ENCODE results near the gene AUNIP.

AUNIP gene

DNA sequence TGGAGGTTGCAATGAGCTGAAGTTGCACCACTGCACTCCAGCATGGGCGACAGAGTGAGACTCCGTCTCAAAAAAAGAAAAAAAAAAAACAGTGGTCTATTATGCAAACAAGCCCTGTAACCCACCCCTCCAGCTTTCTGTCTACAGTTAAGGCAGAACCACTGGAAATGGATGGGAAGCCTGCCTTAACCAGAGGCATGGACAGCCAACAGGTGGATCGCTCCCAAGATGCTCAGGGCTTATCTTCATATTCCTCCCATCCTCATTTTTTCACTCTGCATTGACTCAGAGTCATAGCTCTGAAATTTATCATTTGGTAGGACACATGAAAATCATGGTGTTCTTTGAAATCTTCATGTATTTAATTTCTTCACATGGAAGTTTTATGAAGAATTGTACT lies 30.8 kb downstream of the AUNIP start:
- no peak for DNase-seq (ENCODE audit: low spot score)

DNA sequence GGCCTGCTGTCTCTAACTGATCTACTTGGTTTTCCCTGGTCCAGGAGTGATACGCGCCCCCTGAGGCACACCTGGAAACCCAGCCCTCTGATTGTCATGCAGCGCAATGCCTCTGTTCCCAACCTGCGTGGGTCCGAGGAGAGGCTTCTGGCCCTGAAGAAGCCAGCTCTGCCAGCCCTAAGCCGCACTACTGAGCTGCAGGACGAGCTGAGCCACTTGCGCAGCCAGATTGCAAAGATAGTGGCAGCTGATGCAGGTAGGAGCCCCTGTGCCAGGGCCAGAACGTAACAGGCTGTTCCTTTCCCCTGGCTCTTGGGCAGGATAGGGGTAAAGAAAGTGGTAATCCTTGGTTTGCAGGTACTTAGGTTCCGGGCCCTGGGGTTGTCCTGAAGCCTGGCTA lies 32.7 kb downstream of the AUNIP start:
- no peak for DNase-seq (ENCODE audit: low spot score)

DNA sequence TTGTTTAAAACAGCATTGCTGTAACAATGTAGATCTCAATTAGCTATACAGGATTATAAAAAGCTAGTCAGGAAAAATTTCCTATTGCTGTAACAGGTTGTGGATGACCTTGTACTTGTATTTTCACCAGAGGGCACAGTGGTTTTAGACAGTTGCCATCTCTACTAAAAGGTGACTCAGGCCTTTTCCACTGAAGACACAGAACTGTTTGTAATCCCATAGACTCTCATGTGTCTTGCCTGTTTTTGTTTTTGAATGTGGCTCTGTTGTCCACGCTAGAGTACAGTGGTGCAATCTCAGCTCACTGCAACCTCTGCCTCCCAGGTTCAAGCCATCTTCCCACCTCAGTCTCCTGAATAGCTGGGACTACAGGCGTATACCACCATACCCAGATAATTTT lies 33.7 kb downstream of the AUNIP start:
- no peak for DNase-seq (ENCODE audit: low spot score)

DNA sequence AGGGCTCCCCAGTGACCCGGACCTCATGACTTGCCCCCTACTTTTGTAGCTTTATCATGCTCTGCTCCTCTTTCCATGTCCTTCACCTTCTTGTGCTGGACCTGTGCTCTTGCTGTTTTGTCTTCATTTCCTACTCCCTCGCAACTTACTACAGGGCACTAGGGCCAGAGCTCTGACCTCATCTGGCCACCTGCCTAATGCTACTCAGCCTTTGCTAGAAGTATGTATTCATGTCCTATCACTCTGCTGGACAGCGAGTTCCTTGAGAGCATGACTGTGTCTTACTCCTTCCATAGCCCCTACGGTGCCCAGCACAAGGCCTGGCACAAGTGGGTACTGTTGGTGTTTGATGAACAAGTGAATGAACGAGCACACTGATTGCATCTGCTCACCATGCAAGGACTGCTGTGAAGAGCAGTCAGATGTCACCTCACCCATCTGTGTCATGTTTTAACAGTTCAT lies 37.6 kb downstream of the AUNIP start:
- DNase-seq (ENCODE audit: low spot score): no peak

DNA sequence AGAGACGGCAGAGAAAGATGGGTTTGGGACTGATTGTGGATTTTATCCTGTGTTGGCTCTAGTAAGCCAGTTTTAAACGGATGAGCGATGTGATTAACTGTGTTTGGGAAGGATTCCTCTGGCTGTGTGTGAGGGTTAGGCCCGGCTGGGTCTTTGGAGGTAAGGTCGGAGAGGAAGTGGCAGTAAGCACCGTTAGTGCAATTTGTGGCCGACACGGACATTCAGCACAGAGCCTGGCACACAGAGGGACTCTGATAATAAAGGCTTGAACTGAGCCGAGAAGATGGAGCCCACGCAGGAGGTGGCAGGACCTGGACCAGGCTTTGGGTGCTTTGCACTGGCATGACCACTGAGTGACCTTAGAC lies 38.2 kb downstream of the AUNIP start:
- no peak for DNase-seq (ENCODE audit: low spot score)

DNA sequence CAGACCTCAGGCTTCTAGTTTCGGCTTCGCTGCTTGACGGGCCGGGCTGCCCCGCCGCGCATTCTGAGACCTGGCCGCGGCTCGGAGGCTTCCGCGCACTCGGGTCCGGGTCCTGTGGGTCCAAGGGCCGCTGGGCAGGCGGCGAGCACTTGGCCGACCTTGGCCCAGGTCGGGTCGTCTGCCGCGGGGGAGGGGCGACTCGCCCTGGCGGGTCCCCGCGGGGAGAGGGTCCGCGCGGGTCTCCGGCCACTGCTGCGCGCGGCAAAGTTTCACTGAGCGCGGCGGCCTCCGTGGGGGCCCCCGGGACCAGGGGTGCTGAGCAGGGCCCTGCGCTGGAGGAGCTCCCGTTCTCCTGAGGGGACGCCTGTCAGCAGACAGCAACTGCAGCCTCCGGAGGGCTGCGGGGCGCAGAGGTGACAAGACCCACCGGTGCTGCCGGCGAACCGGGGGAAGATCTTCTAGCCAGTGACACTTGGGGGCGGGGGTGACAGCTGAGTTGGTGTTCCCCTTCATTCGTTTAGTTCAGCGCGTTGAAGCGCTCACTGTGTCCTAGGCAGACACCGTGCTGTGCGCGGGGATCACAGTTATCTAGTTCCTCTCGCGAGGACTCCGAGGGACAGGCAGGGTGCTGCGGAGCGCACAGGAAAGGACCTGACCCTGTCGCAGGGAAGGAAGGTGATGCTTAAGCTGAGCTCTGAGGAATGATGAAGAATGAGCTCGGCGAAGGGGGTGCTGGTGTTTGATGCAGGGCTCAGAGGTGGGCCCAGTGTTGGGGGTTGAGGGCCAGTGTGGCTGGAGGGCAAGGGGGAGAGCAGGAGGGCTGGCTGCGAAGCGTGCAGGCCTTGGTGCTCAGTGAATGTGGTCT lies 38.8 kb downstream of the AUNIP start:
- DNase-seq (ENCODE audit: low spot score): peak; percentile 77

DNA sequence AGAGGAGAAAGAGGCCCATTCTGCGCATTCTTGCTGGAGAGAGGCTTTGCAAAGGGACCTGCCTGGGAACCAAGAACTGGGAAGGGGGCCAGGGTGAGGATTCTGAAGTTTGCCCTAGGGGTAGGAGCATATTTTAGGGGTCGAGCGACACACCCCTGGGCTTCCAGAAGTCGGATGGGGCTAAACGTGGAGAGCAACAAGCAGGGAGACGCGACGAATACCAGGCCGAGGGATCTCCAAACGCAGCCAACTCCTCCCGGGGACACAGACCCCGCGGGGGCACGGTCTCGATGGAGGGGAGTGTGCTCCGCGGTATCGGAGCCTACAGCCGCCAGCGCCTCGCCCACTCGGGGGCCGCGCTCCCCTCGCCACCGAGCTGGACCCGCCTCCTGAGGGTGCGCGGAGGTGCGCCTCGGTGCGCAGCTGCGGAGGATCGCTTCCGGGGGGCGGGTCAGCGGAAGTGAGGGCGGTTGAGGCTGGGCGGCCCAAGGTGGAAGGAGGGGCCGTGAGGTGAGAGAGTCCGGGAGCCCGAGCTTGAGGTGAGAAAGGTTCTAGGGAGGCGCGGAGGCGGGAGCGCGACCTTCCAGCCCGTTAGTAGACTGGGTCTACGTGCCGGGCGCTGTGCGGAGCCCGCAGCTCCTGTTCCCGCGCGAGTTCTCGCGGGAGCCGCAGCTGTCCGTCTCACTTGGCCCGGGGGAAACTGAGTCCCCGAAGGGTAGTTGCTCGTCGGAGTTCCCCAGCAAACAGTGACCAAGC lies 39.6 kb downstream of the AUNIP start, which contains the start of gene MTFR1L:
MTFR1L (plus strand) TSS at position 464 of the 756 bp plus-strand sequence. CDS start 3,151 bp downstream, outside the sequence.
- DNase-seq (ENCODE audit: low spot score): peak; percentile 95

DNA sequence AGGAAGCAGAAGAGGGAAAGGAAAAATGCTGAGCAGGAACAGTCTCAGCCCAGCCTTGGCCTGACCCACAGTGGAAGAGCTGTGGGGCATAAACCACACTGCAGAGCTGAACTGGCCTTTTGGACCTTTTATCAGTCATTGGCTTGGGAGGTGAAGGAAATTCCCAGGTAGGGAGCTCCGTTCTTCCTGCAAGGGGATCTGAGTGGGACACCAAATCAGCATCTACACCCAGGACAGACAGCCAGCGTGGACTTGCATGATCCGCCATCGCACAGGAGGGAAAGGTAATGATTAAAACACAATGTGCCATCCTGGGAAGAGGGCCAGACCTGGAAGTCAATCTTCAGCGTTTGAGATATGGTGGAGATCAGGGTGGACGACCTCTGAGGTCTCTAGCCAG lies 40.7 kb downstream of the AUNIP start:
- no peak for DNase-seq (ENCODE audit: low spot score)

DNA sequence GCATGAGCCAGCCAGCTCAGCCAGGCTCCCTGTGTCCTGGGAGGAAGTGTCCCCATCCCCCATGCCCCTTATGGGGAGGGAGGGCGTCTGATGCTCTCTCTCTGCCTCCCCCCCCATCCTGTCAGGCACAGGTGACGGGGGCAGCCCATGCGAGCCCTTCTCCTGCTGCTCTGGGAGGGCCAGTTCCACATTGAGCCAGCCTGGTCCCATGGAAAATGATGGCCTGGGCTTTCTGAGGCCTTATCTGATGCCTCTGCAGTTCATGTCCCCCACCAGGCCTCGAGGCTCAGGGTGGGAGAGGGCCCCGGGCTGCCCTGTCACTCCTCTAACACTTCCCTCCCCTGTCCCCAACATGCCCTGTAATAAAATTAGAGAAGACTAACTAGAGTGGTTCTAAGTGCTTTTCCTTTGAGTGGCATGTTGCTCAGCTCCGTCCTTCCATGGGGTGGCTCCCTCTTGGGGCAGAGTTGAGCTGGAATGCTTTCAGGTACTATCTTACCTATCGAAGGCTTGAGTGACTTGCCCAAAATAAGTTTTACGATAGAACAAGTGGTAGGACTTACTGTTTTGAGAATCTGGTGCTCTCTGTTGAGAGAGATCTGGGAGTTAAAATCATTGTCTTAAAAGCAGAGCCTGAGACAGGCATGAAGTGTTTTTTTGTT lies 41.3 kb downstream of the AUNIP start:
- DNase-seq (ENCODE audit: low spot score): peak; percentile 60

DNA sequence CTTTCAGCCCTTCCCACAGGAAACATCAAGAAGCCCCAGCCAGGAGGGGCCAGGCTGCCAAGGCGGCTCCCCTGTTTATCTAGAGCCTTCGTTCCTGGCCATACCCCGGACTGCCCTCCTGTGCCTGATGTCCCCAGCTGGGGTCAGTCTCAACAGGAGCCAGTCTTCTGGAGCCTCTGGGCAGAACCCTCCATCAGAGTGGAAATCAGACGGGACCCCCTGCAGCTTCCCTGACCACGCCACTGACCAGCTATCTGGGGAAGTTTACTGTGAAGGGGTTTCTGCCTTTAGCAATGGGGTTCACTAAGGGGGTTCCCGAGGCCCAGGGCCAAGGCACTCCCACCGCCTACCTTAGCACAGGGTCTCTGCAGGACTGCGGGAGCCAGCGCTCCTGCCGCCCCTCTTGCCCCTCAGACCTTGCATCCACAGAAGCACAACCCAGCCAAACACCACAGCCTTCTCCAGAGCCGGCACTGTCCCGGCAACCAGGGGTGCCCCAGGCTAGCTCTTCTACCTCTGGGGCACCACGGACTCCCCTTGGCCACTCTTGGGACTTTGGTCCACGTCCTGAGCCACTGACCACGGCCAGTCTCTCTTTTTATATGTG lies 43.0 kb downstream of the AUNIP start:
- no peak for DNase-seq (ENCODE audit: low spot score)

DNA sequence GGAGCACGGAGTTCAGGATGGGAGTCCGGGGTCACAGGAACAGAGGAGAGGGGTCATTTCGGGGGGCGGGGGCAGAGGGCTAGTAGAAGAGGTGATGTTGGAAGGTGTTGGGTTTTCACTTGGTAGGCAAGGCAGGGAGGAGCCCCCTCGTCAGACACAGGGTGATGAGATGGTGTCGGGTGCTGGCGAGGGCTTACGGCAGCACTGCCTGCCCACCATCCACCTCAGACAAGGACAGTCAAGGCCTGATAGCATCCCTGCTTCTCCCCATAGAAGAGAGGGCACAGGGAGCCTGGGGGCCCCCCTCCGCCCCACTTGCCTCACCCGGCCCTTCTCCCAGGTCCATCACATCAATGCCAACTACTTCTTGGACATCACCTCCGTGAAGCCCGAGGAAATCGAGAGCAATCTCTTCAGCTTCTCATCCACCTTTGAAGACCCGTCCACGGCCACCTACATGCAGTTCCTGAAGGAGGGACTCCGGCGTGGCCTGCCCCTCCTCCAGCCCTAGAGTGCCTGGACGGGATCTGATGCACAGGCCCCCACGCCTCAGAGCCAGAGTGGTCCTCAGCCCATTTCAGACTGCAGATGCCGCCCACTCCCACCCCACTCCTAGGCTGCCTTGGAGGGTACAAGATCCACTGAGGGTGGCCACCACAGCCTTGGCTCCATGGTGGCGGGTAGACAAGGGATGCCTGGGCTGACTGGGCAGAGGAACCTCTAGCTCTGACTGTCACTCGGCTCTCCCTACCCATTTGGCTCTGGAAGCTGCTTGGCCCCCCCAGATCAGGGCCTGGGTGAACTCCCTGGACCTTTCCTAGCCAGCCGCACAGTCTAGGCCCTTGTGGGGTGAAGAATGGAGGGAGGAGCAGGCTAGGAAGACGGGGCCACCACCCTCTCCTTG lies 43.8 kb downstream of the AUNIP start:
- no peak for DNase-seq (ENCODE audit: low spot score)

DNA sequence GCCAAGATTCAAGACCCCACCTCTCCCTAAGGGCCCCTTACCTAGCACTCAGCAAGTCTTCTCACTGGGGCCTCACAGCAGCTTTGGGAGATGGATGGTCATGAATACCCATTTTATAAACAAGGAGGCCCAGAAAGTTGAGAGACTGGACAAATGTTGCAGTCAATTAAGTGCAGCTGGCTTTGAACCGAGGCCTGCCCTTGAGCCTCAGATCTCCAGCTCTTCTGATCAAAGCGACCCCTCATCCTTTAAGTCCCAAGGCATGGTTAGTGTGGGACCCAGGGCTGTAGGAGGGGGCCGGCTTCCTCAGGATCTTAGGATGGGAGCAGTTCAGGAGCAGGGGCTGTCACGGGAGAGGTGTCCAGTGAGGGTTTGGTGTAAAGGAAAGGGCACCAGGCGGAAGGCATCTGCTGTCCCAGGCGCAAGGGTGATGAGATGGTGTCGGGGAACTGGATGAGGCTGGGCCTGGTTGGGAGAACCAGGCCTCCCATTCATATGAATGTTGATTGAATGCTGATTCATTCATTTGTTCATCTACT lies 44.6 kb downstream of the AUNIP start:
- no peak for DNase-seq (ENCODE audit: low spot score)

DNA sequence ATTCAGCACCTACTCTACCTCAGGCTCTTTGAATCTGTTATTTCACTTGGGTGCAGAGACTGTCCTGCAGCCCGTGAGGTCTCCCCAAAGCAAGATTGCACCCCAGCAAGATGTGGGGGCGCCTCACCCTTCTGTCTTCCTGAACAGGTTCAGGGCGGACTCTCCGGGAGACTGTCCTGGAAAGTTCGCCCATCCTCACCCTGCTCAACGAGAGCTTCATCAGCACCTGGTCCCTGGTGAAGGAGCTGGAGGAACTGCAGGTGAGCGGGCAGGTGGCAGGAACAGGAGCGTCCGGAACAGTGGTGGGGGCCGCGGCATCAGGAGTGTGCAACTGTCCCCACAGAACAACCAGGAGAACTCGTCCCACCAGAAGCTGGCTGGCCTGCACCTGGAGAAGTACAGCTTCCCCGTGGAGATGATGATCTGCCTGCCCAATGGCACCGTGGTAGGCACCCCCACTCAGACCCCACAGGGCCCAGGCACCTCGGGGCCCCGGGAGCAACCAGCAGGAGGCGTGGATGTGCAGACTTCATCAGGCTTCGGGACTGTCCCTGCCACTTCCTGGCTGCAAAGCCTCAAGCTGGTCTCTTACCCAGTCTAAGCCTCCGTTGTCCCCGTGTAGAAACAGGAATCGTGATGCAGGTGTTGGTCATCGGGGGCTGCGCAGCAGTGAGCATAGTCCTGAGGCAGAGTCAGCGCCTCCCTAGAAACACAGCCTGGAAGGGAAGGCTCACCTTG lies 45.4 kb downstream of the AUNIP start:
- DNase-seq (ENCODE audit: low spot score): no peak

DNA sequence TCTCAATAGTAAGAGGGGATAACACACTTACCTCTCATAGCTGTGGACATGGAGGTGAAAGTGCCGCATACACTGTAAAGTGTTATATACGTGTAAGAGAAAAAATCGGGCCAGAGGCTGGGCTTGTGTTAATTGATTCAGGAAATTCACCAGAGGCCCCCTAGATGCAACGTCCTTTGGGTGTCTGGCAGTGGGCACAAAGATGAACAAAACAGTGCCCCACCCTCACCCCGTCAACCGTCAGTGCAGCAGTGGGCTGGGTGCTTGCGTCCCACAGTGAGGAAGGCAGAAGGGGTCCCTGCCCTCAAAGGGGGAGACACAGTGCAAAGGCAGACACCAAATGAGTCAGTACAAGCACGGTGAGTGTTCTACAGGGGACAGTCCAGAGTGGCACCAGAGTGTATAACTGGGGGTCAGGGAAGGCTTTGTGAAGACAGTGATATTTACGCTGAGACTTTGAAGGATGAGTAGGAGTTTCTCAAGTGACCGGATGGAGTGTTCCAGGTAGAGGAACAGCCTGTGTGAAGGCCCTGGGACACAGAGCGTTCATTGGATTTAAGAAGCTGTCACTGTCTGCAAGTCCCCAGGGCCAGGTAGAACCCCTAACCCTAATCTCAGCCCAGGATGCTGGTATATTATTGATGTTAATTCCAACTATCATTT lies 46.1 kb downstream of the AUNIP start:
- no peak for DNase-seq (ENCODE audit: low spot score)

DNA sequence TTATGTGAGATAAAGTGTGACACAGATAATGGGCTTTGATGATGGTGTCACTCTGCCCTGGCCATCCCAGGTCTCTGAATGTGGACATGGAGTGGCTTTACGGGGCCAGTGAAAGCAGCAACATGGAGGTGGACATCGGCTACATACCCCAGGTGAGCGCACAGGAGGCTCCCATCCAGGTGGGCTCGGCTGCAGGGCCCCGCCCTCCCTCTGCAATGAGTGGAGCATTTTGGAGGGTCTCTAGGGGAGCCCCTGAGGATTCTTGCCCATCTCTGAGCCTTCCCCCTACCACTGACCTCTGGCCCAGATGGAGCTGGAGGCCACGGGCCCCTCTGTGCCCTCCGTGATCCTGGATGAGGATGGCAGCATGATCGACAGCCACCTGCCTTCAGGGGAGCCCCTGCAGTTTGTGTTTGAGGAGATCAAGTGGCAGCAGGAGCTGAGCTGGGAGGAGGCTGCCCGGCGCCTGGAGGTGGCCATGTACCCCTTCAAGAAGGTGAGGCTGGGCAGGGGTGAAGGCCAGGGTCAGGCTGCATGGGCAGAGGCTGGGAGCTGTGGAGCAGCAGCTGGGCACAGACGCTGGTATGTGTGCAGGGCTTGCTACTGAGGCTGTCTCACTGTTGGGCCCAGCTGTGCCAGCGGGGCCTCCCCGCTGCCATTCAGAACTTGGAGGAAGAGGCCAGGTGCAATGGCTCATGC lies 47.7 kb downstream of the AUNIP start:
- no peak for DNase-seq (ENCODE audit: low spot score)

DNA sequence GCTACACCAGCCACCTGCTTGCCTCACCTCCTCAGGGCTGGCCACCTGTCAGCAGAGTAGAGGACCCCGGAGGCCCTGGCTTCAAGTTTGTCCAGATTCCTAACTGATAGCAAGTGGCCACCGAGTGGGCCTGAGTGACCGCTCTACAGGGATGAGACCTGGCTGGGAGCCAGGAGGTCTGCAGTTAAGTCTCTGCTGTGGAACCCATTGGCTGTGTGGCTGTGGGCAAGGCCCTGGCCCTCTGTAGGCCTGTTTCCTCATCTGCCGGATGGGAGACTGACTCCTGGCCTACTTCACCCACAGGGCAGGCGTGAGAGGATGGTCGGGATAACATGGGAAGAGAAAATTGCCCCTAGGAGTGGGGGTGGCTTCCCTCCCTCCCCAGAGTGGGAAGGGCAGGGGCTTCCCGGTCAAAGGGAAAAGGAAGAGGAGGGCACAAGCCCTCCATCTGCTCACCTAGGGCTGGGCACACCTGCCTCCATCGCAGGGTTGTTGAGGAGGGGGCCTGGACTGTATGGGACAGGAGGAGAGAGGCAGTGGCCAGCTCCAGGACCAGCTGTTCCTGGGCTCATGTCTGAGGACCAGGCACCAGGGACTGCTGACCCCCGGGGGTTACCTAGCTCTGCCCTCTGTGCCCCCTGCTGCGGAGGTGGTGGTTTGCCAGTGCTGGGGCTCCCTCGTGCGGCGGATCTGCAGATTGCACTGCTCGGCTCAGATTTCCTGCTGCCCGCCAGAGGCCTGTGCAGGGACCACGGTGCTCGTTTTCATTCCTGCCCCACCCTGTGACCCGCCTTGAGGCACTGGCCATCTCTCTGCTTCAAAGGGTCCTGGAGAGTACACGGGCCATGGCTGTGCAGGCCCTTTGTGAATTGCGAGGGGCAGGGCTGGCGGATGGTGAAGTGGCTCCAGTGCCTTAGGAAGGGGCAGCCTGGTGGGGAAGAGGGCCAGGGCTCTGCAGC lies 48.6 kb downstream of the AUNIP start:
- peak; percentile 81 for DNase-seq (ENCODE audit: low spot score)

DNA sequence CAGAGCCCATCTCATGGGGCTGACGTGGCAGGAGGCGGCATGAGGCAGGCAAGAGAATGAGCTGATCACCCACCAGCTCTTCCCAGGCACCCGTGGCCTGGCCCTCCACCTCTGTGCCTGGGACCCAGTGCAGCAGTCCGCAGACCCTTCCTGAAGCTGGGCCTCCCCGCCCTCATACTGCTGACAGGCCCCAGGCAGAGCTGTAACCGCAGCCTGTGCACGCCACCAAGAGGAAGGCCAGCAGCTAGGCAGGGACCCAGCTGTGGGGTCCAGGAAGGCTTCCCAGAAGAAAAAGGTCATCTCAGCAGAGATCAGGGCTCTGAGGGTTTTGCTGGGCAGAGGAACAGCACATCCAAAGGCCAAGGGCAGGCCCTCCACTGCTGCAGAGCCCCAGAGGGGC lies 49.3 kb downstream of the AUNIP start:
- no peak for DNase-seq (ENCODE audit: low spot score)

Data from HuH-7 (cell line).